SIG-M5 (cell line): ENCODE results near the gene DTX1.
"Not testable (repeated sequence)": the region's sequence is repeated elsewhere in the genome, so short reads cannot be mapped to it uniquely, and the experiment has no call there.

ENCODE experiments used
- DNase-seq: peaks from one replicate; lab custom pipeline; 2025; lab: John Stamatoyannopoulos, UW

The DTX1 gene

DNA sequence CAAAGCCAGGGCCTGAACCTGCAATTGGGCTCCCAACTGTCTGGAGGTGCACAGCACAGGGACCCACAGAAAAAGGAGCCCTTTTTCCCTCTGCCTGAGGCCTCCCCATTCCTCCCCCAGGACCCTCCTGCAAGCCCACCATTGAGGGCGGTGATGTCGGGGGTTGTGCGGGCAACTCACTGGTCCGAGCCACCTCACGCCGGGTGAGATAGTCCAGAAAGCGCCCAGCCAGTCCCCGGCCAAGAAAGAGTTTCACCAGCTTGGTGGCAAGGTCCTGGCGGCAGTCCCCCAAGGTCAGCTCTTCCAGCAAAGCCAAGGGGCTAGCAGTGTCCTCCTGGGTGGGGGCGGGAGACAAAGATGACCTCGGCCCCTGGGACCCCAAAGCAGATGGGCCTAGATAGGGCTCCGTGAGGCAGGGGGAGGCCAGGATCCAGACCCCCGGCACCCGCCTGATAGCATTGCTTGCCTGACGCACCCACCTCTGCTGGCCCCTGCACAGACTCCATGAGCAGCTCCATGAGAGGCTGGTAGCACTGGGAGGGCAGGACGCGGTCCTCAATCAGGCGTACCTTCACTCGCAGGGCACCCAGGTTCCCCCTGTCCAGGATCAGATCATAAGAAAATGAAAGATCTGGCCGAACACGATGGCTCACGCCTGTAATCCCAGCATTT lies 59.1 kb downstream of the DTX1 start:
- no peak for DNase-seq

GRCh38 chr12:113116875-113117274 lies 60.3 kb downstream of the DTX1 start:
- DNase-seq = no peak

DNA sequence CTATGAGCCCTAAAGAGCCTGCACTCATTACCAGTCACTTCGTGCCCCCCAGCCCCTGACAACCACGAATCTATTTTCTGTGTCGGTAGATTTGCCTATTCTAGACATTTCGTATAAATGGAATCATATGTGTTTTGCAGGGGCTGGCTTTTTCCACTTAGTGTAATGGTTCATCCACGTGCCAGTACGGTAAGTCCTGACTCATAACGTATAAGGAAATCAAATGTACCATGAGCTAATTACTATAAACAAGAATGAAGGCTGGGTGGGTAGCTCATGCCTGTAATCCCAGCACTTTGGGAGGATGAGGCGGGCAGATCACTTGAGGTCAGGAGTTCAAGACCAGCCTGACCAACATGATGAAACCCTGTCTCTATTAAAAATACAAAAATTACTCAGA lies 61.2 kb downstream of the DTX1 start:
- not testable (repeated sequence) for DNase-seq

- no peak for DNase-seq
Measured at GRCh38 chr12:113118142-113118541, 61.6 kb downstream of the DTX1 start.

DNA sequence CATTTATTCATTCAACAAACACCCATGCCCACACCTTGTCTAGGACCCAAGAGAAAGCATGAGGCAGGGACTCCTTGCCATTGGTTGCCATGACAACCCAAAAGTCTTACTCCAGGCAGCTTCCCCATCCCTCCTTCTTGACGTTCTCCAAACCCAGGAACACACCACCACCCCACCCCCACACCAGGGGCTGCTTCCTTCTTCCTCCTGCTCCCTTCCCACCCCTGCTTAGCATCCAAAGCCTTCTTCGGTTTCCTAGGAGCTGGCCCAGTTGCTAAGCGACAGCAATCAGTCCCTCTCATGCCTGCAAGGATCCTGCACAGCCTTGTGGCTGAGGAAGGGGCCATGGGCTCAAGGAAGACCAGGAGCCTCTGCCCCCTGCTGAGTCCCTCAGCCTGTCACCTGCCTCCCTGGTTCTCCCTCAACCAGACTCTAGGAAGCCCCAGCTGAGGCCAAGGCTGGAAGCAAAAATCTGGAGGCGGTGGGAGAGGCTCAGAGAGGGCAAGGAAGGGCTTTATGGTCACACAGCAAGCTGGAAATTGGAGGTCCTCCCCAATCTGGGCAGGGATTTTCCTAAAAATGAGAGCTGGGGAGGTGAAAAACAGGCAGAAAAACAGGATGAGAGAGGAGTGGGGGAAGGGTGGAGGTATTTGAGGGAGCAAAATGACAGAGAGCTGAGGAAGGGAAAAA lies 63.6 kb downstream of the DTX1 start:
- no peak for DNase-seq

- DNase-seq = no peak
Measured at GRCh38 chr12:113120670-113121370, 64.3 kb downstream of the DTX1 start.

- DNase-seq = no peak
Measured at GRCh38 chr12:113127791-113128199, 71.3 kb downstream of the DTX1 start.

DNA sequence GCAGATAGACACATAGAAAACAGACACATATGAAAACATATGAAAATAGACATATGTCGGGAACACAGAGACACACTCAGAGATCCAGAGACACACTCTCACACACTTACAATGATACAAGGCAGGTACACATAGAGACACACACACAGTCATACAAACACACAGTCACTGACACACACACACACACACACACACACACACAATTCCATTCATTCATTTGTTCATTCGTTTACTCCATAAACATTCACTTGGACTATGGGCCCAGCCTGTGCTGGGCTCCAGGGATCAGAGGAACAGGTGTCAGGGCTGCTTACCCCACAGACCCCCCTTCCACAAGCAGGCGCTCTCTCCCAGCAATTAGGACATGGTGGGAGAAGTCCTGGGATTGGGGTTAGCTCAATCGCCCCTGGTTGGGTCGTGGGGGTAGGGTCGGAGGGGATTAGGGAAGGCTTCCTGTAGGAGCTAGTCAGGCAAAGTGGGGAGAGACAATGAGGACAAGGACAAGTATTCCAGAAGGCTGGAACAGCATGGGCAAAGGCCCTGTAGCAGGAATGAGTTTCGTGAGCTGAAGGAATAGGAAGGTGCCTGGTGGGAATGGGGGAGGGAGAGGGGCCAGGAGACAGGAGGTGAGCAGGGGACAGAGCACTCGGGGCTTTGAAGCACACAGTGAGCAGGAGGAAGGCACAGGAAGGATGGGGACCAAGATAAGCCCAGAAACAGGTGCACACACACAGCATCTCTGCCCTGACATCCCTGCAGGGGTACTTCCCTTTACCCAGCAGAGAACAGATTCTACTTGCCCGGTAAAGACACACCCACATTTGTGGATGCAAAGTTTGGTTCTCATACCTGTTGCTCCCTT lies 72.5 kb downstream of the DTX1 start:
- DNase-seq = no peak

DNA sequence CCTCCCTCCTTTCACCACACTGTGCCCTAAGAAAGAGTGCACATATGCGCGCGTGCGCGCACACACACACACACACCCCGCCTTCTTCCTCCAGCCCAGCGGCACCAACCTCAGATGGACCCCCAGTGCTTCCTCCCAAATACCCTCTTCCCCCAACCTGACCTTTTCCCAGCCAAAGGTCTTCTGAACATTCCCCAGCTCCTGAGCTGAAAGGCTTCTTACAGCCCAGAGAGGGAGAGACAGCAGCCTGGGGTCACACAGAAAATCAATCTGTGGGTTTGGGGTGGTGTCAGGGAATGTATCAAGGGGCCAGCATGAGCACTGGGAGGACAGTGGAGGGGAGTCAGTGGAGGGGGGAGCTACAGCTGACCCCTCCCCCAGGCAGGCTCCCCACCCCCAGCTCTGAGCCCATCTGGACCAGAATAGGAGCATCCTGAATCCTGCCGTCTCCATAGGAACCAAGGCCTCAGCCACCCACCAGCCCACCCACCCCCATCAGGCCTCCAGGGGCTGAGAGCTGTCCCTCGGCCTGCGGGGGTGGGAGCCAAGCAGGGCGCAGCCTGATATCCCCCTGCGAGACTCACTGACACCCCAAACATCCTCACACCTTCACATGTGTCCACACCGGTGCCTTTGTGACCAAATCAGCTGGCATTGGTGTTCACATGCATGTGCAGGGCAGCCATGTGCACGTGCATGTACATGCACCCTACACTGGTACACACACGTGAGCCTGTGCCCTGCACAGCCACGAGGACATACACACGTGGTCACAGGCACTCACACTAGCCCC lies 73.3 kb downstream of the DTX1 start:
- no peak for DNase-seq

GRCh38 chr12:113130457-113131135 lies 74.1 kb downstream of the DTX1 start:
- no peak for DNase-seq

DNA sequence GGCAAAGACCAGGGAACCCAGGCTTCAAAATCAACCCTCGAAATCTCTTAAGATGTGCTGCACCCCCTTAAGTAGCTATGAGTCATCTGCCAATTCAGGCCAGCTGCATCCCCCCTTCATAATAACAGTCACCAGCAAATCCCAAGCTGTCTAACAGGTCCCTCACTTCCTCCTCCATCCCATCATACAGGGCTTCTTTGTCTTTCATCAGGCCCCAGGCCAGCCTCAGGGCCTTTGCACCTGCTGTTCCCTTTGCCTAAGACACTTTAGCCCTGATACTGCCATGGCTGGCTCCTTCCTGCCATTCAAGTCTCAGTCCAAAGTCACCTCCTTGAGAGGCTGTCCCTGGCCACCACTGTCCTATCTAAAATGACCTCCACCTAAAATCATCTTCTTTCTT lies 75.0 kb downstream of the DTX1 start:
- DNase-seq = no peak

- no peak for DNase-seq
Measured at GRCh38 chr12:113133036-113133435, 76.5 kb downstream of the DTX1 start.

- no peak for DNase-seq
Measured at GRCh38 chr12:113133666-113134065, 77.1 kb downstream of the DTX1 start.

GRCh38 chr12:113134071-113134470 lies 77.5 kb downstream of the DTX1 start:
- no peak for DNase-seq

DNA sequence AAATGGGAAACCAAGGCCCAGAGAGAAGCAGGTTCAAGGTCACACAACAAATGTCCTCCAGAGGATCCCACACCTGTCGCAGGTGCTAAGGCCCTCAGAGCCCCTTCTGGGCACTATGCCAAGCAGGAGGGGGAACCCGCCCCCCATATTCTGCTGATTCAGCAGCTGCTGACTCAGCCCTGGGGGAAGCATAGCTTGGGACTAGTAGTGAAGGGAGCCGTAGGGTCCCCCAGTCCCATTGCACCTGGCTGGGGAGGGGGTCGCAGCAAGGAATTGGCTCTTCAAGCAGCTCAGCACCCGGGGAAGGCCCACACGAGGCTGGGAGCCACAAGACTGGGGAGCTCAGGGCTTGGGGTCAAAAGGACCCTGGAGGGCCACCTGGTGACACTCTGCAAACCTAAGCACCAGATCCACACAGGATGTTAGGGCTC lies 78.0 kb downstream of the DTX1 start:
- no peak for DNase-seq

DNA sequence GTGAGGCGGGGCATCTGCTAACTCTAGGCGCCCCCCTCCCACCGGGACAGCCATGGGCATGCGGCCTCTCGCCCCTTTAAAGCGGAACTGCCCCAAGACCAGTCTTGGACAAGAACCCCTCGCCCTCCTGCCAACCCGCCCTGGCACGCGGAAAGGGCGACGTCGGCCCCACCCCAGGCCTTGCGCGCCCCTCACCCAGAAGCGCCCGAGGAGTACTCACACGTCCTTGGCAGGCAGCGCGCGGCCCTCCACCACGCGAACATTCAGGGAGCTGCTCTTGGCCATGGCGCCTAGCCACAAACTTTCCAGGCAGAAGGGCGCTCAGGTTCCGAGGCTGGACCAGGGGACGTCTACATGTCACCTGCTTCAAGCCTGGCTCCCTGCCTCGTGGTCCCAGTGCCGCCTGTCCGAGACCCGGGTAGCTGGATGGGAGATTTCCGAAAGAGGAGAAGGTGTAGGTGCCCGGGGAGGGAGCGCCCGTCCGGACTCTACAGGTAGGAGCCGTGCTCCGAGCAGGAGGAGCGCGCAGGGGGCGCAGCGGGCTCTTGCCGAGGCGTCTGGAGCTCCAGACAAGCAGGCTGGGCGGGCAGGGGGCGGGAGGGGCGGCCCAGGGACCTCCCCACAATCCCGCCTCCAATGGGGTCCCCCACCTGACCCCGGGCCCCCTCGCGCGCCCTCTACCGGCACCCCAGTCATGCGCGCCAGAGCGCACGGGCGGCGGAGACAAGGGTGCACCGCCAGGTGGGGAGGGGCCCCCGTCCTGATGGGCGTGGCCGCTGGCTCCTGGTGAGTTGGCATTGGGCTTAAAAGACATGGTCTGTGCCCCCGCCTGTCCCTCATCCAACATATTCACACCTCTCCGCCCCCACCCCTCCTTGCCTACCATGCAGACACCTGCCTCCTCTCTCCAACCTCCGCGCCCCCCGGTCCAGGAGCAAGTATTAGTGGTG lies 78.9 kb downstream of the DTX1 start, which contains the start of gene RASAL1:
Gene RASAL1, minus strand, starts transcription at position 584 of the 950 bp plus-strand sequence. Its CDS starts 299 bp downstream, at position 285.
- DNase-seq = no peak

DNA sequence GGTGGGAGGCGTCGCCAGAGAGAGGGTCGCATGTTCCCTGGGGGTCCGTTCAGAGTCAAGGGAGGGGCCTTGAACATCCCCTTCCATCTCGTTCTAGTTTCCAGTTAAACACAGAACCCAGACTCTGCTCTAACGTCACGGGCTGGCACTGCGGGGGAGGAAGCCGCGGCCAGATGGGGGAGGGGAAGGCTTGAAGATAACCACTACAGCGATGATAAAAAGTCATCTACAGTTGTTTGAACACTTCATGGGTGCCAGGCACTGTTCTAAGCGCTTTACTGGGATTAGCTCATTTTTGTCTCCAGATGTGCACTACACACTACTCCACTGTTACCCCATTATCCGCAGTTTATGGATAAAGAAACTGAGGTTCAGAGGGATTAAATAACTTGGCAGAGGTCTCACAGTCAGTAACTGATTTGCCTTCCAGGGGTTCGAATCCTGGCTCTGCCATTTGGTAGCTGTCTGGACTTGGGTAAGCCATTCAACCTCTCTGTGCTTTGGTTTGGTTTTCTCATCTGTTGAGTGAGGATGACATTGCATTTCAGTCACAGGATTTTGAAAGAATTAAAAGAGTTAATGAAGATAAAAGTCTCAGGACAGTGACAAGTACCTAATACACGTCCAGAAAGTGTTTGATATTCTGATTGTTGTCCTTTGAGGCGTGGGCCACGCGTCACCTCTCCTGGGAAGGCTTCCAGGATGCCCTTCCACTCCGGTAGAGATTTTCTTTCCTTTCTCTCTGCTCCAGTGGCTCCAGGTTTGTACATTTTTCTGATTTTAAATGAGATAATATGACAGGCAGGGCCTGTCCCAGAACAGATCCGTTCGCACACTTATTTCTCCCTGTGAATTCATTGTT lies 79.8 kb downstream of the DTX1 start:
- DNase-seq = no peak

DNA sequence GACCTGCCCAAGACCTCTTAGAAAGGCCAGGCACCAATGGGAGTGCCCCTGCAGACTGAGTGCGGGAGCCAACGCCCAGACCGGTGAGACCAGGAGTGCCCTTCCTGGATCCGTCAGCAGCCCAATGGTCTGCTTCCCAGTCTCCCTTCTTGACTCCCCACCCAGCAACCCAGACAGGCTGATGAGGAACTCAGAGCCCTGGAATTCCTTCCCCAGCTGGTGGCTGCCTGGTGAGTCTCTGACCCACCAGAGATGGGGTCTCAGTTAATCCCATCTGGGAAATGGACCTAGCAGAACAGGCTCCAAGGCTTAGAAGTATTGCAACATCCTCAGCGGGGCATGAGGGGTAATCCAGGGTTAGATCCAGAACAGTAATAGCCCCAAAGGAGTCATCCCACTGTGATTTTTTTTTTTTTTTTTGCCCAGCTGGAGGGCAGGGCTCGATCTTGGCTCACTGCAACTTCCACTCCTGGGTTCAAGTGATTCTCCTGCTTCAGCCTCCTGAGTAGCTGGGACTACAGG lies 80.5 kb downstream of the DTX1 start:
- no peak for DNase-seq
